T-helper 9 cell (primary cell): ENCODE data around the gene CAMKK2.
"Not testable (repeated sequence)": the region's sequence is repeated elsewhere in the genome, so short reads cannot be mapped to it uniquely, and the experiment has no call there.

ENCODE experiments used
- DNase-seq: peaks from one replicate; pipeline ENCODE4 v3.0.0-alpha.2; 2020

Gene CAMKK2

GRCh38 chr12:121245031-121245430 lies 51.5 kb downstream of the CAMKK2 start:
- no peak for DNase-seq

GRCh38 chr12:121241156-121241970 lies 55.1 kb downstream of the CAMKK2 start:
- no peak for DNase-seq

- DNase-seq, result peak; percentile 88
Measured at GRCh38 chr12:121240484-121241101, 55.9 kb downstream of the CAMKK2 start.

GRCh38 chr12:121240062-121240420 lies 56.5 kb downstream of the CAMKK2 start:
- DNase-seq, result no peak

GRCh38 chr12:121239351-121240061 lies 57.0 kb downstream of the CAMKK2 start:
- DNase-seq, result no peak

GRCh38 chr12:121238604-121239350 lies 57.7 kb downstream of the CAMKK2 start:
- no peak for DNase-seq

GRCh38 chr12:121238086-121238485 lies 58.4 kb downstream of the CAMKK2 start:
- DNase-seq, result no peak

- no peak for DNase-seq
Measured at GRCh38 chr12:121237415-121237814, 59.1 kb downstream of the CAMKK2 start.

- no peak for DNase-seq
Measured at GRCh38 chr12:121236776-121237175, 59.7 kb downstream of the CAMKK2 start.

- DNase-seq, result no peak
Measured at GRCh38 chr12:121233628-121234020, 62.9 kb downstream of the CAMKK2 start.

GRCh38 chr12:121232977-121233627 lies 63.4 kb downstream of the CAMKK2 start:
- DNase-seq, result no peak

GRCh38 chr12:121232163-121232562 lies 64.3 kb downstream of the CAMKK2 start:
- DNase-seq, result no peak

- no peak for DNase-seq
Measured at GRCh38 chr12:121230538-121230907, 66.0 kb downstream of the CAMKK2 start.

GRCh38 chr12:121229826-121230537 lies 66.5 kb downstream of the CAMKK2 start:
- DNase-seq, result peak; percentile 43

GRCh38 chr12:121228919-121229665 lies 67.4 kb downstream of the CAMKK2 start:
- DNase-seq, result no peak

- no peak for DNase-seq
Measured at GRCh38 chr12:121227294-121227693, 69.2 kb downstream of the CAMKK2 start.

- not testable (repeated sequence) for DNase-seq
Measured at GRCh38 chr12:121226871-121227270, 69.6 kb downstream of the CAMKK2 start.

- no peak for DNase-seq
Measured at GRCh38 chr12:121226399-121226798, 70.1 kb downstream of the CAMKK2 start.

GRCh38 chr12:121224591-121224990 lies 71.9 kb downstream of the CAMKK2 start:
- peak; percentile 39 for DNase-seq

- peak; percentile 21 for DNase-seq
Measured at GRCh38 chr12:121223292-121224285, 72.9 kb downstream of the CAMKK2 start.
